H9 (cell line): ENCODE data around the gene PPP1R12B. TPM values are rescaled to one million over a fixed set of nuclear protein-coding genes. Genes with fewer than 3 reads are reported as not detected.

Experiments
- DNase-seq: peaks from one replicate; pipeline ENCODE4 v3.0.0-alpha.2; 2017
- H2AFZ ChIP-seq: one replicate; pipeline ENCODE4 v1.6.1; 2013; ENCODE audit warnings: mild to moderate bottlenecking, low read length, control low read depth, moderate library complexity
- H2AK5ac ChIP-seq: 2 replicates; pipeline ENCODE4 v1.6.1; 2013; ENCODE audit warnings: low read length, control low read depth, mixed read lengths; ENCODE audit not compliant: insufficient read length
- H2BK120ac ChIP-seq: one replicate; pipeline ENCODE4 v1.6.1; 2013; ENCODE audit warnings: low read depth, mild to moderate bottlenecking, low read length, control low read depth, inconsistent platforms; ENCODE audit not compliant: poor library complexity, severe bottlenecking
- H2BK12ac ChIP-seq: 2 replicates; pipeline ENCODE4 v1.6.1; 2013; ENCODE audit warnings: low read length, control low read depth, mixed read lengths, low read depth; ENCODE audit not compliant: insufficient read length
- H2BK15ac ChIP-seq: 2 replicates; pipeline ENCODE4 v1.6.1; 2013; ENCODE audit warnings: low read depth, low read length, control low read depth
- H2BK20ac ChIP-seq: one replicate; pipeline ENCODE4 v1.6.1; 2013; ENCODE audit warnings: low read depth, mild to moderate bottlenecking, low read length, control low read depth, inconsistent platforms; ENCODE audit not compliant: poor library complexity, severe bottlenecking
- H2BK5ac ChIP-seq: 2 replicates; pipeline ENCODE4 v1.6.1; 2013; ENCODE audit warnings: low read length, control low read depth, mixed read lengths; ENCODE audit not compliant: insufficient read length
- H3K14ac ChIP-seq: 2 replicates; pipeline ENCODE4 v1.6.1; 2013; ENCODE audit warnings: low read length, control low read depth; ENCODE audit not compliant: insufficient read depth
- H3K18ac ChIP-seq: 2 replicates; pipeline ENCODE4 v1.6.1; 2013; ENCODE audit warnings: low read depth, mild to moderate bottlenecking, mixed read lengths, low read length, control low read depth; ENCODE audit not compliant: insufficient read length
- H3K23ac ChIP-seq: 2 replicates; pipeline ENCODE4 v1.6.1; 2013; ENCODE audit warnings: low read length, control low read depth, mixed read lengths, low read depth; ENCODE audit not compliant: insufficient read length
- H3K23me2 ChIP-seq: 2 replicates; pipeline ENCODE4 v1.6.1; 2013; ENCODE audit warnings: low read depth, mild to moderate bottlenecking, mixed read lengths, low read length, control low read depth; ENCODE audit not compliant: insufficient read length, poor library complexity, severe bottlenecking
- H3K27ac ChIP-seq: 2 replicates; pipeline ENCODE4 v1.5.1; 2013; ENCODE audit warnings: low read length, control low read depth, mixed read lengths, low read depth; ENCODE audit not compliant: insufficient read length
- H3K27me3 ChIP-seq: 2 replicates; pipeline ENCODE4 v1.6.1; 2013; ENCODE audit warnings: low read length, control low read depth, inconsistent platforms; ENCODE audit not compliant: insufficient read depth
- H3K4ac ChIP-seq: 2 replicates; pipeline ENCODE4 v1.6.1; 2013; ENCODE audit warnings: low read depth, mild to moderate bottlenecking, control low read depth, inconsistent platforms, low read length, moderate library complexity
- H3K4me1 ChIP-seq: 2 replicates; pipeline ENCODE4 v1.6.1; 2013; ENCODE audit warnings: low read length, control low read depth, inconsistent platforms; ENCODE audit not compliant: insufficient read depth
- H3K4me2 ChIP-seq: 2 replicates; pipeline ENCODE4 v1.6.1; 2013; ENCODE audit warnings: low read length, control low read depth, mixed read lengths; ENCODE audit not compliant: insufficient read length, insufficient read depth
- H3K56ac ChIP-seq: 2 replicates; pipeline ENCODE4 v1.6.1; 2013; ENCODE audit warnings: low read depth, mild to moderate bottlenecking, mixed read lengths, low read length, control low read depth; ENCODE audit not compliant: insufficient read length
- H3K79me1 ChIP-seq: 2 replicates; pipeline ENCODE4 v1.6.1; 2013; ENCODE audit warnings: low read depth, mild to moderate bottlenecking, moderate library complexity, low read length, control low read depth, inconsistent platforms; ENCODE audit not compliant: insufficient read depth, poor library complexity, severe bottlenecking
- H3K79me2 ChIP-seq: 2 replicates; pipeline ENCODE4 v1.6.1; 2013; ENCODE audit warnings: low read length, control low read depth, inconsistent platforms; ENCODE audit not compliant: insufficient read depth
- H3K9ac ChIP-seq: 2 replicates; pipeline ENCODE4 v1.6.1; 2013; ENCODE audit warnings: low read length, control low read depth, mixed read lengths; ENCODE audit not compliant: insufficient read length; ENCODE audit errors: extremely low read depth
- H3K9me3 ChIP-seq: one replicate; pipeline ENCODE4 v1.6.1; 2013; ENCODE audit warnings: low read depth, low read length, inconsistent platforms; ENCODE audit not compliant: control insufficient read depth
- H3T11ph ChIP-seq: one replicate; pipeline ENCODE4 v1.6.1; 2013; ENCODE audit warnings: mild to moderate bottlenecking, low read length, control low read depth, inconsistent platforms
- H4K20me1 ChIP-seq: one replicate; pipeline ENCODE4 v1.6.1; 2013; ENCODE audit not compliant: control insufficient read depth, insufficient read length, insufficient read depth
- H4K5ac ChIP-seq: 2 replicates; pipeline ENCODE4 v1.6.1; 2013; ENCODE audit warnings: low read depth, mild to moderate bottlenecking, mixed read lengths, low read length, control low read depth; ENCODE audit not compliant: insufficient read length
- H4K8ac ChIP-seq: replicated peaks from 2 replicates; pipeline ENCODE4 v1.6.1; 2013; ENCODE audit warnings: low read length, control low read depth, mixed read lengths, low read depth; ENCODE audit not compliant: insufficient read length
- H4K91ac ChIP-seq: 2 replicates; pipeline ENCODE4 v1.6.1; 2013; ENCODE audit warnings: low read depth, mild to moderate bottlenecking, moderate library complexity, mixed read lengths, low read length, control low read depth; ENCODE audit not compliant: insufficient read length
- H3K27ac Mint-ChIP-seq, 3 experiments: 2 replicates in 2 of 3; 3 replicates in 1 of 3; pipeline ENCODE4 v1.8.0; 2020 to 2021; ENCODE audit warnings: mixed read lengths in 3 of 3, mild to moderate bottlenecking in 1 of 3, moderate library complexity in 1 of 3
- H3K27me3 Mint-ChIP-seq: 2 replicates; pipeline ENCODE4 v1.8.0; 2021; ENCODE audit warnings: low read depth, mild to moderate bottlenecking, moderate library complexity, mixed read lengths
- H3K36me3 Mint-ChIP-seq, 3 experiments: 2 replicates in 2 of 3; 3 replicates in 1 of 3; pipeline ENCODE4 v1.8.0; 2020 to 2021; ENCODE audit warnings: low read depth in 3 of 3, mixed read lengths in 3 of 3; ENCODE audit not compliant: insufficient read depth in 1 of 3
- H3K4me1 Mint-ChIP-seq, 2 experiments: 2 replicates each; pipeline ENCODE4 v1.8.0; 2020; ENCODE audit warnings: mixed read lengths in 2 of 2
- H3K4me3 Mint-ChIP-seq, 2 experiments: 2 replicates in 1 of 2; 3 replicates in 1 of 2; pipeline ENCODE4 v1.8.0; 2020 to 2021; ENCODE audit warnings: mild to moderate bottlenecking in 2 of 2, mixed read lengths in 2 of 2, moderate library complexity in 1 of 2
- H3K9me3 Mint-ChIP-seq, 2 experiments: 2 replicates in 1 of 2; 3 replicates in 1 of 2; pipeline ENCODE4 v1.8.0; 2020; ENCODE audit warnings: mild to moderate bottlenecking in 2 of 2, mixed read lengths in 2 of 2, moderate library complexity in 1 of 2
- WGBS: extraction: QIAGEN DNeasy Blood & Tissue Kit; methylation state at CpG from one replicate; pipeline ENCODE4 v1.1.7; 2013; ENCODE audit warnings: missing lambda C conversion rate, low lambda C conversion rate, mixed read lengths; ENCODE audit not compliant: insufficient read length; ENCODE audit errors: extremely low coverage; 5-methylcytosine and 5-hydroxymethylcytosine counted together
- total RNA-seq: library from RNA; stranded (reverse); gene quantifications from 2 replicates; pipeline ENCODE4 v1.2.1, GENCODE V29; 2021
- TF ChIP-seq, protein P1 (sequence below): fragments of 200-600 bp; sonication (generic); conservative IDR thresholded peaks from 3 replicates; pipeline ENCODE4 v1.8.0; 2021; ENCODE audit warnings: antibody characterized with exemption, mild to moderate bottlenecking

The PPP1R12B gene
- total RNA-seq, 1 experiment from 2014 or later = 12.9 TPM

DNA sequence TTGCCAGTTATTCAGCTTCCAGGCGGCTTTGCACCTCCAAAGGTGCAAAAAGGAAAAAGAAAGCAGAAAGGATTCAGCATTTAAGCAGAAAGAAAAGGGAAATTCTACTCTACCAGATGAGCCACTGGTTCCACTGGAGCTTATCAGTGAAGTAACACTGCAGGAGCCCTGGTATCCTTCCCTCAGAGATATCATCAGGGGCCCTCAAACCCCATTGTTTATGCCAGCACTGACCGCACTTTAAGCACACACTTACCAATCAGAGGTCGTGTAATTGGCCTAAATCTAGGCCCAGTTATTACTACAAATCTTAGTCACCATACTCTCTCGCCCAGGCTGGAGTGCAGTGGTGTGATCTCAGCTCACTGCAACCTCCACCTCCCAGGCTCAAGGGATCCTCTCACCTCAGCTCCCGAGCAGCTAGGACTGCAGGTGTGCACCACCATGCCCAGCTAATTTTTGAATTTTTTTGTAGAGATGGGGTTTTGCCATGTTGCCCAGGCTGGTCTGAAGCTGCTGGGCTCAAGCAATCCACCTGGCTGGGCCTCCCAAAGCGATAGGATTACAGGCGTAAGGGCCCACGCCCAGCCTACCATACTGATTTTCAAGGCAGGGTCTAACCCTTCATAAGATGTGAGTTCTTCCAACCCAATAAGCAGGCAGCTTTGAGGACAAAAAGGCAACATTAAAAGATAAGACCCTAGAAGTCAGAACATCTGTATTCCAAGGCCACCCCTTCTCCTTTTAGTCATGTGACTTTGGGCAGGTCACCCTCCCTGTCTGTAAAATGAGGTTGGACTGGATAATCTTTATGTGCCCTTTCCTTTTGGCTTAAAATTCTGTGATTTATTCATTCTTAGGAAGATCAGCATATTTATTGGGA, 236.4 kb downstream of the PPP1R12B start:
- Histone ChIP-seq H3K79me2 (no peaks in the 10 kb centered on the region), H2BK5ac (no peak overlapping the region)
- H3K27ac Mint-ChIP-seq = peak overlapping the region; percentile 12 to 81 (median 31); a peak in 2 of 7 replicates

More for the DNA sequence above, 236.4 kb downstream of the PPP1R12B start:
- Histone ChIP-seq H2BK12ac (no peak overlapping the region), H3K27ac (no peak overlapping the region), H3K4ac (no peak overlapping the region), H3K14ac (no peak overlapping the region), H2AK5ac (no peak overlapping the region), H3K23me2 (no peaks in the 10 kb centered on the region), H4K8ac (no peak overlapping the region), H2BK20ac (no peak overlapping the region), H3K4me2 (no peak overlapping the region), H3K79me1 (no peaks in the 10 kb centered on the region), H3K4me1 (no peaks in the 10 kb centered on the region), H3K56ac (no peak overlapping the region), H3K18ac (no peak overlapping the region), H2BK15ac (no peak overlapping the region), H2AFZ (no peak overlapping the region), H3T11ph (no peak overlapping the region), H2BK120ac (no peak overlapping the region), H4K91ac (no peak overlapping the region), H3K23ac (no peak overlapping the region), H3K9ac (no peak overlapping the region), H3K9me3 (no peaks in the 10 kb centered on the region), H4K20me1 (no peaks in the 10 kb centered on the region), H4K5ac (no peak overlapping the region), H3K27me3 (no peaks in the 10 kb centered on the region)
- no peaks in the 10 kb centered on the region; the same call in 1 of the 2 replicates for H3K27me3 Mint-ChIP-seq
- no peak for DNase-seq
- WGBS = no CpG with 5 or more reads among the region's 8 CpGs
- no peaks in the 10 kb centered on the region; a peak in 1 of 7 replicates for H3K36me3 Mint-ChIP-seq
- no peaks in the 10 kb centered on the region for H3K9me3 Mint-ChIP-seq
- H3K4me1 Mint-ChIP-seq = peaks cover 4 to 13% of the 10 kb centered on the region in 2 experiments
- no peak overlapping the region for H3K4me3 Mint-ChIP-seq
- TF ChIP-seq, protein P1, sequence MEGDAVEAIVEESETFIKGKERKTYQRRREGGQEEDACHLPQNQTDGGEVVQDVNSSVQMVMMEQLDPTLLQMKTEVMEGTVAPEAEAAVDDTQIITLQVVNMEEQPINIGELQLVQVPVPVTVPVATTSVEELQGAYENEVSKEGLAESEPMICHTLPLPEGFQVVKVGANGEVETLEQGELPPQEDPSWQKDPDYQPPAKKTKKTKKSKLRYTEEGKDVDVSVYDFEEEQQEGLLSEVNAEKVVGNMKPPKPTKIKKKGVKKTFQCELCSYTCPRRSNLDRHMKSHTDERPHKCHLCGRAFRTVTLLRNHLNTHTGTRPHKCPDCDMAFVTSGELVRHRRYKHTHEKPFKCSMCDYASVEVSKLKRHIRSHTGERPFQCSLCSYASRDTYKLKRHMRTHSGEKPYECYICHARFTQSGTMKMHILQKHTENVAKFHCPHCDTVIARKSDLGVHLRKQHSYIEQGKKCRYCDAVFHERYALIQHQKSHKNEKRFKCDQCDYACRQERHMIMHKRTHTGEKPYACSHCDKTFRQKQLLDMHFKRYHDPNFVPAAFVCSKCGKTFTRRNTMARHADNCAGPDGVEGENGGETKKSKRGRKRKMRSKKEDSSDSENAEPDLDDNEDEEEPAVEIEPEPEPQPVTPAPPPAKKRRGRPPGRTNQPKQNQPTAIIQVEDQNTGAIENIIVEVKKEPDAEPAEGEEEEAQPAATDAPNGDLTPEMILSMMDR = no peak
